Neural crest cell (in vitro differentiated cells): ENCODE results near the gene CUBN. TPM values are rescaled to one million over a fixed set of nuclear protein-coding genes. Genes with fewer than 3 reads are reported as not detected.

Experiments
- DNase-seq: peaks from one replicate; pipeline ENCODE4 v3.0.0; 2021; ENCODE audit warnings: low read depth, mixed read lengths, low spot score
- H3K27ac Mint-ChIP-seq: one replicate; pipeline ENCODE4 v1.8.0; 2021; ENCODE audit warnings: mild to moderate bottlenecking, mixed read lengths; ENCODE audit not compliant: unreplicated experiment
- H3K27me3 Mint-ChIP-seq: 2 replicates; pipeline ENCODE4 v1.8.0; 2021; ENCODE audit warnings: low read depth, mild to moderate bottlenecking, mixed read lengths
- H3K36me3 Mint-ChIP-seq: 2 replicates; pipeline ENCODE4 v1.8.0; 2021; ENCODE audit warnings: low read depth, mild to moderate bottlenecking, mixed read lengths
- H3K4me1 Mint-ChIP-seq: 2 replicates; pipeline ENCODE4 v1.8.0; 2021; ENCODE audit warnings: mixed read lengths
- H3K4me3 Mint-ChIP-seq: one replicate; pipeline ENCODE4 v1.8.0; 2021; ENCODE audit warnings: mild to moderate bottlenecking, mixed read lengths
- H3K9me3 Mint-ChIP-seq: 2 replicates; pipeline ENCODE4 v1.8.0; 2021; ENCODE audit warnings: mixed read lengths
- total RNA-seq: library from RNA; stranded (reverse); gene quantifications from 2 replicates; pipeline ENCODE4 v1.2.1, GENCODE V29; 2021
- TF ChIP-seq, protein P1 (sequence below): fragments of 200-600 bp; sonication (generic); conservative IDR thresholded peaks from 2 replicates; pipeline ENCODE4 v1.5.0; 2021; ENCODE audit warnings: antibody characterized with exemption, mild to moderate bottlenecking

Gene CUBN
- total RNA-seq, 1 donor from 2014 or later, result 2.2 TPM

DNA sequence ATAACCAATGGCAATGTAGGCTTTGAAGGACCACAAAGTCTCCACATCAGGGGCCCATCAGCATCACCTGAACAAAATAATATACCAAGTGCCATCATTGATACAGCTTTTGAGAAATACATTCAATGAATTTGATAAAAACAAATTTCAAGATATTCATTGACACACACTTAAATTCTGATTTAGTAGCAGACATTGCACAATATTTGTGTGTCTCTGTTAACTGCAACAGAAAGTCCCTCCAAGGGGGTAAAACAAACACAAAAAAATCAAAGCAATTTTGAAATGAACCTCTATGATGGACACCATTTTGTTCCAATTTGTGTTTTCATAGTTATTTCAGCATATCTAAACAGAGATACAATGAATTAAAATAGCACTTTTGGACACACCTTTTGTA is 225.6 kb downstream of the CUBN start:
- no peak for DNase-seq
- peaks cover 7% of the 10 kb centered on the region for H3K36me3 Mint-ChIP-seq
- H3K9me3 Mint-ChIP-seq, result peaks cover 15% of the 10 kb centered on the region
- no peaks in the 10 kb centered on the region for H3K27me3 Mint-ChIP-seq
- H3K4me3 Mint-ChIP-seq, result no peak overlapping the region
- H3K4me1 Mint-ChIP-seq, result peaks cover 19% of the 10 kb centered on the region
- H3K27ac Mint-ChIP-seq, result no peak overlapping the region
- TF ChIP-seq, protein P1, sequence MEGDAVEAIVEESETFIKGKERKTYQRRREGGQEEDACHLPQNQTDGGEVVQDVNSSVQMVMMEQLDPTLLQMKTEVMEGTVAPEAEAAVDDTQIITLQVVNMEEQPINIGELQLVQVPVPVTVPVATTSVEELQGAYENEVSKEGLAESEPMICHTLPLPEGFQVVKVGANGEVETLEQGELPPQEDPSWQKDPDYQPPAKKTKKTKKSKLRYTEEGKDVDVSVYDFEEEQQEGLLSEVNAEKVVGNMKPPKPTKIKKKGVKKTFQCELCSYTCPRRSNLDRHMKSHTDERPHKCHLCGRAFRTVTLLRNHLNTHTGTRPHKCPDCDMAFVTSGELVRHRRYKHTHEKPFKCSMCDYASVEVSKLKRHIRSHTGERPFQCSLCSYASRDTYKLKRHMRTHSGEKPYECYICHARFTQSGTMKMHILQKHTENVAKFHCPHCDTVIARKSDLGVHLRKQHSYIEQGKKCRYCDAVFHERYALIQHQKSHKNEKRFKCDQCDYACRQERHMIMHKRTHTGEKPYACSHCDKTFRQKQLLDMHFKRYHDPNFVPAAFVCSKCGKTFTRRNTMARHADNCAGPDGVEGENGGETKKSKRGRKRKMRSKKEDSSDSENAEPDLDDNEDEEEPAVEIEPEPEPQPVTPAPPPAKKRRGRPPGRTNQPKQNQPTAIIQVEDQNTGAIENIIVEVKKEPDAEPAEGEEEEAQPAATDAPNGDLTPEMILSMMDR, result no peak

DNA sequence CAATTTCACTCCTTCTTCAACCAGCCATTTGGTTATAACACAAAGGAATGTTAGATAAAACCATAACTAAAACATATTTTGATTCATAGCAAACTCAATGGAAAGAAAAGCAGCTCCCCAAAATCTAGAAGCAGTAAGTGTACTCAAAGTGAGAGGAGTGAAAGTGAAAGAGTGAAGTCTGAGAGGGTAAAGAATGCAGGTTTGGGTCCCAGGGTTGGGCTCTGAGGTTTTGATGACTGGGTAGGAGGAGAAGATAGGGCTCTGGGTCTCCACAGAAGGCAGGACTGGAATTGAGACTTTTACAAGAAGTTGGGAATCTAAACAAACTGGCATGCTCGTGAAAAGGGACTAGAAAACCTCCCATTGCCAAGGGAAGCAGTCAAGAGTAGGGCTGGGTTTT is 227.0 kb downstream of the CUBN start:
- no peak overlapping the region for H3K4me3 Mint-ChIP-seq
- TF ChIP-seq, protein P1, result no peak
- peaks cover 15% of the 10 kb centered on the region for H3K9me3 Mint-ChIP-seq
- peaks cover 7% of the 10 kb centered on the region for H3K36me3 Mint-ChIP-seq
- no peak overlapping the region for H3K27ac Mint-ChIP-seq
- H3K4me1 Mint-ChIP-seq, result peaks cover 16% of the 10 kb centered on the region
- DNase-seq, result no peak
- H3K27me3 Mint-ChIP-seq, result no peaks in the 10 kb centered on the region

DNA sequence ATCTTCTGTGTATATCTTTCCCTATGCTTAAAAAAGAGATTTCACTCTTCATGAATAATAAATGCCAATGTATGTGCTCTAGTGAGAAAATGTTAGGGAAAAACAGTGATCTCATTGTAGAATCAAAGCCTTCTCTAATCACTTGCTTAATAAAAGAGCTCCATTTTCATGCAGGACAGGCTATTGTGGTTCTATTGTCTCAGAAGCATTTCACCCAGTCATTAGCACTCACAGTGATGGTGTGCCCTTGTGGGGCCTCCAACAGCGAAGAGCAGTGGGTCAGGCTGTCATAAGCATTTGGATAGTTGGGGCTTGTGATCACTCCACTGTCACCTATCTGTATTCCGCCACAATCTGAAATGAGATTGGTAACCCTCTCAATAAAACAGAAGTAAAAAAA is 228.5 kb downstream of the CUBN start:
- Mint-ChIP-seq H3K4me3 (no peak overlapping the region), H3K9me3 (peaks cover 18% of the 10 kb centered on the region), H3K27ac (no peak overlapping the region), H3K36me3 (peaks cover 9% of the 10 kb centered on the region), H3K27me3 (no peaks in the 10 kb centered on the region), H3K4me1 (peaks cover 11% of the 10 kb centered on the region)
- DNase-seq, result no peak
- TF ChIP-seq, protein P1, result no peak

DNA sequence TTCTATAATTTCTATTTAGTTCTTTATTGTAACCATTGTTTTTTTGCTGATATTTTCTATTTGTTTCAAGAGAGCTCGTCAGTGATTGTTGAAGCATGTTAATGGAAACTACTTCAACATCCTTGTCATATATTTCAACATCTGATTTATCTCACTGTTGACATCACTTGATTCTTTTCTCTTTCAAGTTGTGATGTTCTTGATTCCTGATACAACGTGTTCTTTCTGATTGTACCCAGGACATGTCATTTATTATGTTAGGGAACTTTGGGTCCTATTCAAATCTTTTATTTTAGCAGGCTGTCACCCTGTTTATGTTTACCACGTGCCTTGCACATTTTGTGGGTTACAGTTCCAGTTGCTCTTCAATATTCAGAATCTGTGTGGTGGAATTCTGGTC is 232.6 kb downstream of the CUBN start:
- peaks cover 21% of the 10 kb centered on the region for H3K4me1 Mint-ChIP-seq
- H3K9me3 Mint-ChIP-seq, result peaks cover 11% of the 10 kb centered on the region
- no peaks in the 10 kb centered on the region for H3K27me3 Mint-ChIP-seq
- no peak for DNase-seq
- TF ChIP-seq, protein P1, result no peak
- no peak overlapping the region for H3K4me3 Mint-ChIP-seq
- peaks cover 3% of the 10 kb centered on the region for H3K36me3 Mint-ChIP-seq
- H3K27ac Mint-ChIP-seq, result no peak overlapping the region

DNA sequence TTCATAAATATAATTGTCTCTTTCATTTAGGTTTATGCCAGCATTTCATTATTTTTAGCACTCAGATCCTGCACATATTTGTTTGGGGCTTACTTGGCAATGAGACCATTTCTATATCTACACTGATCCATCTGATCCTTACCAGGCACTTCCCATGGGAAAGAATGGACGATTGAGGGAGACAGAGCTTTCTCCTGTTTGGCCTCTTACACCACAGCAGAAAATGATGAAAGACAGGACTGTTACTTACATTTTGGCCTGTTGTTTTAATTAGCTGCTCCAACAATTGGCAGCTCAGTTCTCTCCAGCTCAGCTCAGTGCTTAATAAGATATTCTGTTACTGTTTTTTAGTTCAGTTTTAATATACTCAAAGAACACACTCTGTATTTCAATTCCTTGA is 234.8 kb downstream of the CUBN start:
- peaks cover 3% of the 10 kb centered on the region for H3K36me3 Mint-ChIP-seq
- no peak for DNase-seq
- H3K27ac Mint-ChIP-seq, result peak overlapping the region; percentile 23
- no peak overlapping the region for H3K4me3 Mint-ChIP-seq
- H3K27me3 Mint-ChIP-seq, result no peaks in the 10 kb centered on the region
- H3K4me1 Mint-ChIP-seq, result peaks cover 22% of the 10 kb centered on the region
- TF ChIP-seq, protein P1, result no peak
- peaks cover 11% of the 10 kb centered on the region for H3K9me3 Mint-ChIP-seq

DNA sequence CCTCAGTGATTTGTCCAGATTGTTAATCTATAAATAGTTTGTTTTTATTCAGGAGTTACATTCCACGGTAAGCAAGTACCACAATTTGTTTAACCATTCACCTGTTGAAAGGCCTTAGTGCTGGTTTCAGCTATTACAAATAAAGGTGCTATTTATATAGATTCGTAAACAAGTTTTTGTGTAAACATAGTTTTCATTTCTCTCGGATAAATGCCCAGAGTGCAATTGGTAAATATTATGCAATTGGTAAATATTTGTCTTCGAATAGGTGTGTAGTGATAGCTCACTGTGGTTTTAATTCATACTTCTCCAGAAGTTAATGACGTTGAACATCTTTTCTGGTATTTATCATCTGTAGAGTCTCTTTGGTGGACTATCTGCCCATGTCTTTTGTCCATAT is 235.9 kb downstream of the CUBN start:
- no peak overlapping the region for H3K4me3 Mint-ChIP-seq
- peaks cover 20% of the 10 kb centered on the region for H3K4me1 Mint-ChIP-seq
- H3K27ac Mint-ChIP-seq, result no peak overlapping the region
- no peak for DNase-seq
- no peaks in the 10 kb centered on the region for H3K27me3 Mint-ChIP-seq
- H3K9me3 Mint-ChIP-seq, result peaks cover 11% of the 10 kb centered on the region
- H3K36me3 Mint-ChIP-seq, result peaks cover 3% of the 10 kb centered on the region
- TF ChIP-seq, protein P1, result no peak
